Transverse colon (tissue), 4 donors: ENCODE measurements around the gene VWA5B1.

ENCODE experiments used
- CTCF ChIP-seq, 5 experiments: fragments of 200-600 bp in 3 of 5; fragments of 450-650 bp in 2 of 5; sonication (generic) in 3 of 5; IDR thresholded peaks; 1 replicate in 2 of 5; 2 replicates in 3 of 5; pipeline ENCODE4 v1.5.1; 2016 to 2017; ENCODE audit warnings: antibody characterized with exemption in 5 of 5, inconsistent platforms in 3 of 5, mild to moderate bottlenecking in 2 of 5, moderate library complexity in 1 of 5
- POLR2A ChIP-seq: fragments of 450-650 bp; IDR thresholded peaks from one replicate; pipeline ENCODE4 v1.6.1; 2016; ENCODE audit warnings: antibody characterized with exemption, mild to moderate bottlenecking, moderate library complexity
- POLR2AphosphoS5 ChIP-seq, 3 donors: sonication (generic); formaldehyde crosslinking; IDR thresholded peaks; one replicate each; pipeline ENCODE4 v1.6.1; 2016; ENCODE audit warnings: antibody characterized with exemption in 3 of 3

- TF ChIP-seq POLR2AphosphoS5 (IDR thresholded peaks at IDR 0.05) (no peak), POLR2A (no peak), CTCF (IDR thresholded peaks at IDR 0.05) (no peak)
Measured at GRCh38 chr1:20282533-20282932, 8.1 kb upstream of the VWA5B1 start.
